H1 (cell line): ENCODE measurements around the gene RAB11FIP5. TPM values are rescaled to one million over a fixed set of nuclear protein-coding genes. Genes with fewer than 3 reads are reported as not detected.

Experiments used
- ATF2 ChIP-seq: IDR thresholded peaks from 2 replicates; pipeline ENCODE4 v1.6.1; 2012; ENCODE audit warnings: low read length, inconsistent platforms
- CBX8 ChIP-seq: fragments of 300-800, 300-1000 bp; sonication (generic); IDR thresholded peaks from 2 replicates; pipeline ENCODE4 v1.7.1; 2016; ENCODE audit warnings: low read depth, low read length, borderline replicate concordance
- CHD7 ChIP-seq: fragments of 300-600 bp; sonication (generic); IDR thresholded peaks from 2 replicates; pipeline ENCODE4 v1.7.1; 2012; ENCODE audit warnings: low read length, moderate library complexity, mild to moderate bottlenecking, inconsistent platforms; ENCODE audit not compliant: insufficient replicate concordance
- EGR1 ChIP-seq: IDR thresholded peaks from 2 replicates; pipeline ENCODE4 v1.6.1; 2011; ENCODE audit warnings: low read depth, low read length, borderline replicate concordance
- RFX5 ChIP-seq: IDR thresholded peaks from 2 replicates; pipeline ENCODE4 v1.6.1; 2011; ENCODE audit warnings: low read depth, low read length, improper control_type of control experiment, borderline replicate concordance
- SP4 ChIP-seq: IDR thresholded peaks from 2 replicates; pipeline ENCODE4 v1.6.1; 2012; ENCODE audit warnings: low read length, inconsistent platforms
- TCF12 ChIP-seq: IDR thresholded peaks from 2 replicates; pipeline ENCODE4 v1.6.1; 2011; ENCODE audit warnings: low read depth, mild to moderate bottlenecking, low read length
- polyA plus RNA-seq, 7 experiments: library from polyadenylated mRNA; depleted of rRNA in 3 of 7; stranded (reverse) in 5 of 7; unstranded in 2 of 7; fragments of >200 nt in 5 of 7; fragments of 200-250 nt in 2 of 7; gene quantifications; 1 replicate in 5 of 7; 2 replicates in 1 of 7; 4 replicates in 1 of 7; pipeline versions ENCODE4 v1.2.1 to v1.2.3, GENCODE V29; 2011 to 2013; ENCODE audit warnings: missing spikeins in 2 of 7, mixed read lengths in 2 of 7
- total RNA-seq: library from RNA; stranded (reverse); fragmentation: NEBNext Ultra II Directional; extraction: Animal tissue kit (Norgen Biotek cat#: 25700); gene quantifications from 2 replicates; pipeline ENCODE4 v1.2.1, GENCODE V29; 2021
- TF ChIP-seq, protein P1 (sequence below): IDR thresholded peaks from 2 replicates; pipeline ENCODE4 v1.6.1; 2011; ENCODE audit warnings: low read depth, mild to moderate bottlenecking, low read length; ENCODE audit not compliant: insufficient read depth

The RAB11FIP5 gene
- total and polyA plus RNA-seq, 2 of the 8 experiments (the other 6 are each of a cell fraction or from before 2014, with no cell fraction given), result 6.3 to 17.0 TPM

DNA sequence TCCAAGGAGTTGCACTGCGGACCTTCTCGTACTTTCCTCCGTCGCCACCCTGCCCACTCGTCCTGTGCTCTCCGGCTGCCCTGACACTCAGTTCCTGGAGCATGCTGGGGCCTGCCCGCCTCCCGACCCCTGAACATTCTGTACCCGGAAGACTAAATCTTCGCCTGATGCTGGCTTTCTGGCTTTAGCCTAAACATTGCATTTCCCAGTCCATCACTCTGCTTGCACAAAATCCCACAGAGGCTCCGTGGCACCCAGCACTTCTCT, 40.7 kb downstream of the RAB11FIP5 start (continued):
- TF ChIP-seq CHD7 (no peak), SP4 (no peak), RFX5 (no peak), CBX8 (no peak), EGR1 (no peak), TCF12 (no peak), ATF2 (no peak)
- TF ChIP-seq, protein P1, sequence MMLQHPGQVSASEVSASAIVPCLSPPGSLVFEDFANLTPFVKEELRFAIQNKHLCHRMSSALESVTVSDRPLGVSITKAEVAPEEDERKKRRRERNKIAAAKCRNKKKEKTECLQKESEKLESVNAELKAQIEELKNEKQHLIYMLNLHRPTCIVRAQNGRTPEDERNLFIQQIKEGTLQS, result no peak
